Activated CD8-positive, alpha-beta memory T cell treated with anti-CD3 and anti-CD28 coated beads, Interleukin-2, amount 50 U/mL, for 1 hour (primary cell): Measurements from ENCODE around the gene DNAH9.

Source experiments
- DNase-seq: peaks from one replicate; pipeline ENCODE4 v3.0.0-alpha.2; 2020; ENCODE audit errors: extremely low read depth

Gene DNAH9

GRCh38 chr17:11610999-11611566, 12.8 kb downstream of the DNAH9 start:
- DNase-seq = no peak

- DNase-seq = no peak
These were observed 14.7 kb downstream of the DNAH9 start for GRCh38 chr17:11612956-11613355.

DNA sequence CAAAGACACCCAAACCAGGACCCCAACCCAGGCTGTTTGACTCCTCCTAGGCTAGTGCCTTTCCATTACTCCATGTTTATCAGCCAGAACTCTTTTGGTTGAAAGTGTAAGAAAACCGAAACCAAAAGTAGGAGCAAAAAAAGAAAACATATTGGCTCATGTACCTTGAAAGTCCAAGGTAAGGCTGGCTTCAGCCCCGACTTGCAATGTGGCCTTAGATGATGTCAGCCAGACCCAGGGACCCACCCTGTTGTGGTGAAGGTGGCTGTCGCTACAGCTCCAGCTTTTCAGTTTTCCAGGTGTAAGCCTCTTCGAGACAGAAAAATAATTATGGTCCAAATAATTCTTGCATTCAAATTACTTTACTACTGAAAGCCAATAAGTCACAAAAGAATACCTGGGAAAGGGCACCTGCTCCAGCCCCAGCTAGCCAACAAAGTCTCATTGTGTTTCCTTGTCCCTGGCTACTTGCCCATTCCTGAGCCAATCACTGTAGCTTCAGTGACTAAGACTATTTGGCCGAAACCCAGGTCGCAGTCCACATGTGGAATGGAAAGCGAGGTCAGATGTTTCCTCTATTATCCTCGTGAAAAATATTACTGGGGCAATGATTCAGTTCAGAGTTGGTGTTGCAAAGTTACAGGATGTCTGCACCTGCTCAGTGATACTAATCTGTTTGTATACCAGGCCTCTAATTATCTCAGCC, 20.7 kb downstream of the DNAH9 start:
- no peak for DNase-seq

- DNase-seq = no peak
These were observed 24.2 kb downstream of the DNAH9 start for GRCh38 chr17:11622492-11622891.

- DNase-seq = no peak
These were observed 26.7 kb downstream of the DNAH9 start for GRCh38 chr17:11624976-11625375.

- DNase-seq = no peak
These were observed 27.6 kb downstream of the DNAH9 start for GRCh38 chr17:11625878-11626277.

DNA sequence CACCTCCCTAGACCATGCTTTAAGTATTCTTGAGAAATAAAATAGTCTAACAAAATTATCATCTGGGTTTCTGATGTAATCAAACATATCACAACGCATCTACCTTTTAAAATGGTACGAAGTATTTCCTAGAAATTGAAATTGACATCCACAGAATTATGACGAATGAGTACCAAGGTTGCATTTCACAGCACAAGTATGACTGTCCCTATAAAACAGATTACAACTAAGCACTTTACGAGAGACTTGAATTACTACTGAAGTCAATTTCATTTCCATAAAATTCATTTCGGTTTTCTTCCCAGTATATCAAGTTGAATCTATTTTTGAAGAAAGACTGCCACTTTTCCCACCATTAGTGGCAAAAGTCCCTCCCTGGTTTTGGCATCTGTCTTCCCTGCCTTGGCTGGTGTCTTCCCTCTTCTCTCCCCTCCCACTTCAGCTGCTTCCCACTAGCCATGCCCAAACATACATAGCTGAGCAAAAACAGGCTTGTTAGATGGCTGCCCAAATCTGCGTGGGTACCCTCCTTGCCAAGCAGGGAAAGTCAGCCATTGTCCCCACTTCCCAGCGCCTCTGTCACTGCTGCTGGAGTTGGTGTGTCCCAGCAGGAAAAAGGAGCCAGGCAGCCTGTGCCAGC, 29.2 kb downstream of the DNAH9 start:
- DNase-seq = no peak

- DNase-seq = no peak
These were observed 30.1 kb downstream of the DNAH9 start for GRCh38 chr17:11628374-11628773.

DNA sequence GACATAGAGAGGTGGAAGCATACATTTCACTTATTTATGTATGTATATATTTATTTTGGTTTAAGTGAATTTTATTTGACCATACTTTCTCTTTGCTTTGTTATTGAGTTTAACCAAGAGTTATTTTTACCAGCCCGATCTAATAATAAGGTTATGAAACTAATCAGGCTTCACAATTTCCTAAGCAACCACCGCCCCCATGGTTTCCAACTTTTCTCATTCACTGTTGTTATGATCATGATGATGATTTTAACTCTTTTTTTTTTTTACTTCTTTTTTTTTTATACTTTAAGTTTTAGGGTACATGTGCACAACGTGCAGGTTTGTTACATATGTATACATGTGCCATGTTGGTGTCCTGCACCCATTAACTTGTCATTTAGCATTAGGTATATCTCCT, 30.6 kb downstream of the DNAH9 start:
- DNase-seq = no peak

DNA sequence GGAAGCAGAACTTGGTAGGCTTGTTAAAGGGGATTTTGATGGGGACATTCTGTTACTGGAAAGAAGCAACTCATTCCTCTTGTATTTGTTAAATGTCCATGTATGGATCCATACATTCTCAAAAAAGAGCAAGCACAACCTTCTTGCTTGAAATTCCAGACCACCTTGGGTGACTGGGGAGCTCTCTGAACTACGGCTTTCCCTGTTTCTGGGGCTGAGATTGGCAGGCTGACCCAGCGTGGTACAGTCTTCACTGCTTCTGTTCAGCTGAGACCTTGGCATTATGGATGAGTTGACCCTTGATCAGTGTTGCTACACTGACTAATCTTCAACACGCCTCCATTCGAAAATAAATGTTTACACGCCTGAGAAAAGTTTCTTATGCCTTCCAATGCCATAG, 38.5 kb downstream of the DNAH9 start:
- DNase-seq = no peak

DNA sequence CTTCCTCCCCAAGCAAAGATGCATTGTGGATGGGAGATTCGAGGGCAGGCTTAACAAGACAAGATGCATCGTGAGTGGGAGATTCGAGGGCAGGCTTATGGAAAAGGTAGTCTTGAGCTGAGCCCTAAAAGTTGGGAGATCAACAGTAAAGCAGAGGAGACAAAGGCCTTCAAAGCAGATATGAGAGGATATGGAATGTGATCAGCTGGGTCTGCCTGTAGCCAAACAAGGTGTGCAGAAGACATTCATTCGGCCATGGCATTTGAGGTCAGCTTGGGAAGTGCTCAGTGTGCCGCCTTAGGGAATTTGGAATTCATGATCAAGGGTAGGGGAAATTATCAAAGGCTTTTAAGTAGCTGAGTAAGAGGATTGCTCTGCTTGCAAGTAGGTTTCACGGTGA, 39.5 kb downstream of the DNAH9 start:
- DNase-seq = no peak

DNA sequence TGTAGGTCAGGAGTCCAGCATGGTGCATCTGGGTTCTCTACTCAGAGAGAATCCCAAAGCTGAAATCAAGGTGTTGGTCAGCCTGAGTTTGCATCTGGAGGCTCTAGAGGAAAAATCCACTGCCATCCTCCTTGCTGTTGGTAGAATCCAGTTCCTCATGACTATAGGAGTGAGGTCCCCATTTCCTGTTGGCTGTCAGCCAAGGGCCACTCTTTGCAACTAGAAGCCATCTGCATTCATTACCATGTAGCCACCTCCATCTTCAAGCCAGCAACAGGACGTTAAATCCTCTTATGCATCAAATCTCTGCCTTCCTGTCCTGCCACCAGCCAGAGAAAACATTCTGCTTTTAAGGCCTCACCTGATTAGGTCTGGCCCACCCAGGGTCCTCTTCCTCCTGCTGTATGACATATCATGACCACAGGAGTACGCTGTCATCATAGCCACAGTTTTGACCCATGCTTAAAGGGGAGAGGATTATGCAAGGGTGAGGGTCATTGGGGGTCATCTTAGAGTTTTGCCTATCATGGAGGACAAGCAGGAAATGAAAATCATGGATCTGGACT, 40.5 kb downstream of the DNAH9 start:
- no peak for DNase-seq

DNA sequence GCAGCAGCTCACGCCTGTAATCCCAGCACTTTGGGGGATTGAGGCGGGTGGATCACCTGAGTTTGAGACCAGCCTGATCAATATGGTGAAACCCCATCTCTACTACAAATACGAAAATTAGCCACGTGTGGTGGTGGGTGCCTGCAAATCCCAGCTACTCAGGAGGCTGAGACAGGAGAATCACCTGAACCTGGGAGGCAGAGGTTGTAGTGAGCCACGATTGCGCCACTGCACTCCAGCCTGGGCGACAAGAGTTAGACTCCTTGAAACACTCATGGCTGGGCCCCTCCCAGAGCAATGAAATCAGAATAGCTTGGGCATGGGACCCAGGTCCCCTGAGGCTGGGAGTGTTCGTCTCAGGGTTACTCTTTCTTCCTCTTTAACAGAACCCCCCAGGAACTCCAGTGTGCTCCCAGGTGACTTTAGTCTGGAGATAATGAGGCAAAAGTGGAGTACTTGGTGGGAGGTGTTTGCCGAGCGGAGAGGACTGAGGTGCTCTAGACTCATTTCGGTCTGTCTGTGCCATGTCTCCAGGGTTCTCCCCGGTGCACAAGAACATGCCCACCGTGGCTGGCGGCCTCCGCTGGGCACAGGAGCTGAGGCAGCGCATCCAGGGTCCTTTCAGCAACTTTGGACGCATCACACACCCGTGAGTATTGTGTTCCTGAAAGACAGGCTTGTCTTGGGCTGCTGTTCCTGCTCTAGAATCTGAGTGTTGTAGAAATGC, 41.6 kb downstream of the DNAH9 start:
- no peak for DNase-seq

- no peak for DNase-seq
These were observed 42.2 kb downstream of the DNAH9 start for GRCh38 chr17:11640463-11640814.

DNA sequence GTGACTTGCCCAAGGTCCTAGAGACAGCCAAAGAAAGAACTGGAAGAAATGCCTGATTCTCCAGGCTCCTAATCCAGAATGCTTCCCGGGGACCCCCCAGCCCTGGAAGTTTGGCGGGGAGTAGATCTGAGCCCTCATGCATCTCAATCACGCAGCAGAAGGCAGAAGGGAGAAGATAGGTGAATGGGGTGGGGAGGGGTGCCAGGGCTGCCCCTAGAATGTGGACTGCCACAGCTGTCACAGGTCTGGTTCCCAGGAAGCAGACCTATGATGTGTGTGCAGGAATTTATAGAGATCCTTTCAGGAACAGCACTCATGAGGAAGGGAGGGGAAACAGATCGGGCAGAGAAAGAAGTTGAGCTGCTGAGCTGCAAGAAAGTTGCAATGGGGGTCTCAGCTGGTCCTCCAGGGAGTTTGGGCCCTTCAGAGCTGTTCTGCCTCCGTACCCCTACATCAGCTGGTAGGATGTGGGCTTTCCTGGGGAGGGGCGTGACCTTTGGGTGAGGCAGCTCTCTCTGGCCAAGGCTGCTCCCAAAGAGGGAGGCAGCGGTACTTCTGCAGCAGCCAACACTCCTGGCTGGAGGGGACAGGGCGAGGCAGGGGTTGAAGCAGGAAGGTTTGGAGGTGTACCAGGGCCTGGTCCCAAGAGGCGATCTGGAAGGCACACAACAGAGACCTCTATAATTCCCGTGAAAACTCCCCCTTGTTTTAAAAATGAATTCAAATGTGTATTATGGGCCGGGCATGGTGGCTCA, 43.4 kb downstream of the DNAH9 start:
- no peak for DNase-seq

DNA sequence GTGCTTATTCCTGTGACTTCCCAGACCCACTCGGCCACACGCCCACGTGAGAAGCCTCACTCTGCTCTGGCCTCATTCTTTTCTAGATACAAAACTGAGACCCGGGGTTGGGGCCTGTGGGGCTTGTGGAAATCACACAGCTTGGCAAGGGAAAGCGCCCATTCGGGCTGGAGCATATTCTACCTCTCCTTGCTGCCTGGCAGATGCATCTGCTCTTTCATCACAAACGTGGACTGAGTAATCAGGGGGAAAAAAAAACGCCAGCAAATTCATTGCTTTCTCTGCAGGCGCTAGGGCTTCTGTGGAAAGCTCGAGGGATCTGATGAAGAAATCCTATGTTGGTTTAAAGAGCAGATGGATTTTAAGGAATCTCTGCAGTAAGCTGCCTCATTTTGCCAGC, 44.4 kb downstream of the DNAH9 start:
- no peak for DNase-seq

DNA sequence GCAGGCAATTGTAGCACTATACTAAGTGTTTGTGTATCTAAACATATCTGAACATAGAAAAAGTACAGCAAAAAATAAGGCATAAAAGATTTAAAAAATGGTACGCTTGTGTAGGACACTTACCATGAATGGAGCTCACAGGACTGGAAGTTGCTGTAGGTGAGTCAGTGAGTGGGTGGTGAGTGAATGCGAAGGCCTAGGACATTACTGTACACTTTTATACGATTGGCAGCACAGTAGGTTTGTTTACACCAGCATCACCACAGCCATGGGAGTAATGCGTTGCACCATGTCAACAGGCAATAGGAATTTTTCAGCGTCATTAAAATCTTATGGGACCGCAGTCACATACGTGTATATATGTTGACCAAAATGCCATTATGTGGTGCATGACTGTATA, 45.6 kb downstream of the DNAH9 start:
- DNase-seq = no peak

DNA sequence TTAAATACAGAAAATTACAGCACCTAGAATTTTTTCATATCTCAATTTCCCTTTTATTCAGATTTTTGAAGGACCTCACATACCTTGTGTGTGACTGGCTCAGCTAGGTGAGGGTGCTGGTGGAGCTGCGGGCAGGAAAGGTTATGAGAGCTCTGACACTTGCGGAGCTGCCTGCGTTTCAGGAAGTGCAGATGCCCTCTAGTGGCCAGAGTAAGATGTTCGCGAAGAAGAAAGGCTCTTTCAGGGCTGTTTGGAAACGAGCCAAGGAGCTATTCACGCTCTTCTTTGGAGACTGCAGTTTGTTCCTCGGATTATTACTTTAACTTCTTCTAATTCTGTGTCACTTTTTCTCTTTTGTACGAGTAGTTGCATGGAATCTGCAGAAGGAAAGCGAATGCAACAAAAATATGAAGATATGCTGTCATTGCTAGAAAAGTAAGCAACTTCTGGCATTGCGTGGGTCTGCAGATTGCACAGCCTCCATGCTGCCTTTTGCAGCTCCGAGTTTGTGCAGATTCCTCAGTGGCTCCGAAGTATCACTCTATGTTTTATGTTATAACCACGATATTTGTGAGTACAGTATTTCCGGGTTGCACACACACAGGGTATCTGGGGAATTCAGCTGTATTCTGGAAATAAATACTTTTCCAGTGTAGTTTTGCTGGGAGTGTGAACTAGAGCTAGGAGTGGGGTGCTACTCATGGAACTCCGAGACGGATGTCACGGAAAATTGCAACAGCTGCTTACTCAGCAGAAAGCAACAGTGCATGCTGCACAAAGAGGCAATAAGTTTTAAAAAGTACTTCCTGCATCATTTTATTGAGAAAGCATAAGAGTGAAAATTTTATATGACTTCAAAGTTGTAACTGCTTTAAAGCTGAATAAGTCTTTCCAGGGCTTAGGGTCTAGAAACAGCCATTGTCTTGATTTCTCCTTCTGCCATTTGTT, 46.3 kb downstream of the DNAH9 start:
- no peak for DNase-seq

- DNase-seq = no peak
These were observed 47.2 kb downstream of the DNAH9 start for GRCh38 chr17:11645426-11645825.

GRCh38 chr17:11651089-11651488, 52.8 kb downstream of the DNAH9 start:
- no peak for DNase-seq

GRCh38 chr17:11668618-11669017, 70.3 kb downstream of the DNAH9 start:
- DNase-seq = no peak
